HG03520 (cell line): ENCODE results near the gene MYO1H.
"Not testable (repeated sequence)": the region's sequence is repeated elsewhere in the genome, so short reads cannot be mapped to it uniquely, and the experiment has no call there.

Experiments used
- ATAC-seq: cut with Tn5 transposase; IDR thresholded peaks from one replicate; pipeline ENCODE4 v1.9.1; 2021; ENCODE audit warnings: mild to moderate bottlenecking, moderate library complexity; ENCODE audit not compliant: unreplicated experiment

Gene MYO1H, protein sequence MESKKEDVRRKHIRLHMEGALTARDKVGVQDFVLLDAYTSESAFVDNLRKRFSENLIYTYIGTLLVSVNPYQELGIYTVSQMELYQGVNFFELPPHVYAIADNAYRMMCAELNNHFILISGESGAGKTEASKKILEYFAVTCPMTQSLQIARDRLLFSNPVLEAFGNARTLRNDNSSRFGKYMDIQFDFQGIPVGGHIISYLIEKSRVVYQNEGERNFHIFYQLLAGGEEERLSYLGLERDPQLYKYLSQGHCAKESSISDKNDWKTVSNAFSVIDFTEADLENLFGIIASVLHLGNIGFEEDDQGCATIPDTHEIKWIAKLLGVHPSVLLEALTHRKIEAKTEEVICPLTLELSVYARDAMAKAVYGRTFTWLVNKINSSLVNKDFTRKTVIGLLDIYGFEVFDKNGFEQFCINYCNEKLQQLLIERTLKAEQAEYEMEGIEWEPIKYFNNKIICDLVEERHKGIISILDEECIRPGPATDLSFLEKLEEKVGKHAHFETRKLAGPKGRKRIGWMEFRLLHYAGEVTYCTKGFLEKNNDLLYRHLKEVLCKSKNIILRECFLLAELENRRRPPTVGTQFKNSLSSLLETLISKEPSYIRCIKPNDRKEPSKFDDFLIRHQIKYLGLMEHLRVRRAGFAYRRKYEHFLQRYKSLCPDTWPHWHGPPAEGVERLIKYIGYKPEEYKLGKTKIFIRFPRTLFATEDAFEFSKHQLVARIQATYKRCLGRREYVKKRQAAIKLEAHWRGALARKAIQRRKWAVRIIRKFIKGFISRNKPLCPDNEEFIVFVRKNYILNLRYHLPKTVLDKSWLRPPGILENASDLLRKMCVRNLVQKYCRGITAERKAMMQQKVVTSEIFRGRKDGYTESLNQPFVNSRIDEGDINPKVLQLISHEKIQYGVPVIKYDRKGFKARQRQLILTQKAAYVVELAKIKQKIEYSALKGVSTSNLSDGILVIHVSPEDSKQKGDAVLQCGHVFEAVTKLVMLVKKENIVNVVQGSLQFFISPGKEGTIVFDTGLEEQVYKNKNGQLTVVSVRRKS

DNA sequence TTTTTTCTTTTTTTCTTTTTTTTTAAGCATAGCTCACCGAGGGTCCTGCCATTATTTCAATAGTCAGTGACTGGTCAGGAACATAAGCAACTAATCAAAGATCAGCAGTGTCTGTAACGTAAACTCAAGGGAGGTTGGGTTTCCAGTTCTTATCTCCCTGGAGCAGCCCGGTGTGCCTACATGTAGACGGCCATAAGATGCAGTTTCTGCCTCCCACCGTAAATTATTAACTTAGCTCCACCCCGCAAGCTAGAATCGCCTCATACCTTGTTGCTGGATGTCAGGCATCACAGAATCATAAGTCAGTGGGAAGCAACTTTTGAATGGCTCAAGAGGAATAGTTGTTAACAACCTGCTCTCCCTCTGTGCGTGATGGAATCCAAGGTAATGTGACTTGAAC lies at the start of gene MYO1H:
TSS of gene MYO1H (plus strand) at position 312 of the 400 bp plus-strand sequence. CDS start at position 373, 61 bp downstream.
- ATAC-seq, result no peak

DNA sequence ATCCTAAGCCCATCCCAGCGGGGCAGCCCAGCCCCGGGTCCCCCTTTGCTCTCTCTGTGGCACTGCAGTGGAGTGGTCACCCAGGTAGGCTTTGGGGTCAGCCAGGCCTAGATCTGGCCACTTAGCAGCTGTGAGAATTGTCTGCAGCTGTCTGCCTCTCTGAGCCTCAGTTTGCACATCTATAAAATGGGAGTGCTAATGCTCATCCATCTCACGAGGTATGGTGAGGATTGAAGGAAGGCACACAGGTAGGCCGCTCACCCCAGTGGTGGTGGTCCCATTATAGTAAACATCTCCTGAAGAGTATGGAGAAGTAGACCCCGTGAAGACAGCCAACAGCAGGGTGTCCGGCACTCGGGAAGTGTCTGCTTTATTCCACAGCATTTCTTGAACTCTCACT lies 47.9 kb upstream of the MYO1H start:
- no peak for ATAC-seq

DNA sequence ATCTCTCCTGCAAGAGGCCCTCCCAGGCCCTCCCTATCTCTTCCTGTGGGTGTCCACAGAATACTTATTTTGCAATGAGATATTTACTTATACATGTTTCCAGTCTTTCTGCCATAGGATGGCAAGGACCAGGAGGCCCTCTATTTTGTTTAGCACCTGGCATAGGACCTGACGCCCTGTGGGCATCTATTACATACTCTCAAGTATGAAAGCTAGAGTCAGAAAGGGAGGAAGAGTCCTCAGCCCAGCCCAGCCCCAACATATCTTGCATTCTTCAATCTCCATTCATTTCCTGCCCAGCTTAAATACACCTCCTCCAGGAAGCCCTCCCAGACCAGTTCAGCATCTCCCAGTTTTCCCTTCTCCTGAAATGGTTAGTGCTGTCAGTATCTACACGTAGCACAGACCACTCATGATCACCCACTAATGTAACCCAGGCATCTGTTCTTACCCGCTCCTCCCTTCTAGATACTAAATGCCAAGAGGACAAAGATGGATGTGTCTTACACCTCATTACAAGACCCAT lies 46.0 kb upstream of the MYO1H start:
- no peak for ATAC-seq

DNA sequence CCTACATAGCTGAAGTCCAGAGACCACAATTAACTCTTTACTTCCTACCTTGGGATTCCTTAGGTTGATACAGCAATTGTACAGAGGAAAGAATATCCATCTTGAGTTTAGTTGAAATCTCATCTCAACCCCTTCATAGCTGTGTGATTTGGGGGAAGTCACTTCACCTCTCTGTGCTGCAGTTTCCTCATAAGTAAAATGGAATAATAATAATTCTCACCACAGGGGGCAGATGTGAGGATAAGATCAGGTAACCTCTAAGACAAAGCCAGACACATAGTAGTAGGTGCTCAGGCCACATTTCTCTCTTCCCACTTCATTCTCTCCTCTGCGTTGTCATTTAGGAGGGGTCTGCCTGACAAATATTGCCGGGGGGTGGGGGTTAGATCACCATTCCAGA lies 45.3 kb upstream of the MYO1H start:
- ATAC-seq, result no peak

DNA sequence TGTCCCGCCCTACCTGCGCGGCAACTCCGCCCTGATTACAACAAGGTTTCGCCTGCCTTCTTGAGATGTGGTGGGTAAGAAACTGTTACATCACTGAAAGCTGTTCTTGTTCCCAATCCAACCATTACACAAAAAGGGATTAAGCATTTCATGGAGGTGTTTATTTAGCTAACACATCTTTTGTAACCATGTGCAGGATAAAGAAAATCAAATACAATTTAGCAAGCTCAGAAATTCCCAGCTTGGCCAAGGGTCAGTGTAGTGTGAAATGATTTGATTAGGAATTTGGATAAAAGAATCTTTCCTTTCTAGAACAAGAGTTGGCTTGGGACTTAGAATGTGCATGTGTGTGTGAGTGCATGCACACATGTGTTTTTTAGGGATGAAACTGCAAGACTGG lies 44.9 kb upstream of the MYO1H start:
- no peak for ATAC-seq

DNA sequence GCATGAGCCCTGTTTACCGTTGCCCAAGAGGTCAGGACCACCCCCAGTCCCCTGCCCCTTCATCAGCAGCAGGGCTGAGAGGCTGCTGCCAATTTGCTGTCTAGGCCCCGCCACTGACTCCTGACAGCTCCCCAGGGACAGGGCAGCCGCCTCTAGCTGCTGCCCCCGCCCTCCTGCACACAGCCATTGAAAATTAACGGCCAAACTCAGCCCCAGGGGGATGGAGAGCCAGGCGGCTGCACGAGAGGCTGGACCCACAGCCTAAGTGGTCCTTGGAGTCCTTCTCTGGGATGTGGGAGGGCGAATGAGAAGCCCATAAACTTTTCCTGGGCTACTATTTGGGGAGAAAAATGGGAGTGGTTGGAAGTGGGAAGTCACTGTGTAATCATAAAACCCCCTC lies 43.2 kb upstream of the MYO1H start:
- no peak for ATAC-seq

DNA sequence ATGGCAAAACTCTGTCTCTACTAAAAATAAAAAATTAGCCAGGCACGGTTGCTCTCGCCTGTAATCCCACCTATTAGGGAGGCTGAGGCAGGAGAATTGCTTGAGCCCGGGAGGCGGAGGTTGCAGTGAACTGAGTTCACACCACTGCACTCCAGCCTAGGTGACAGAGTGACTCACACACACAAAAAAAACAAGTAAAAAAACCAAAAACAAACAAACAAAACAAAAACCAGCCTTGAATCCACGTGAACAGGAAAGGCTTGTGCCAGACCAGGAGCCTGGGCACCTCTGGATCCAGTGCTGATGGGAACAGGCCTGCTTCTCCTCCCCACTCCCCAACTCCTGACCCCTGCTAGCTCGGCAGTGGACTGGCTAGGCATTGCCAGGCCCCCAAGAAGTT lies 42.2 kb upstream of the MYO1H start:
- no peak for ATAC-seq

DNA sequence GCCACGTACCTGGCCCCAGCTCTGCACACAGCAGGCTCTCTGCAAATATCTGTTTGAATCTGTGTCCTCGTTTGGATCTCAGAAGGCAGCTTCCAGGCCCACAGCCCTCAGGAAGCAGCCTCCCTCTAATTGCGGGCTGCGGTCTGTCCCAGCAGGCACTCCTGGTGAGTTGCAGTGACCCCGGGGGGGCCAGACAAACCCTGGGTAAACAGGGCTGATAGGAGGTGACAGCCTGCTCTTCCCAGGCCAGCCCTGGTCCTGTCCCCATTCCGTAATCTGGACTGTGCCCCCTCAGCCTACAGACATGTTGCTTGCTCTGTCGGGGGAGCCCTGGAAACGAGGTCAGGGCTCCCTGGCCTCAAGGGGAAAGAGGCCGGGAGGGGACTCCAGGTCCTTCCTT lies 40.6 kb upstream of the MYO1H start:
- no peak for ATAC-seq

DNA sequence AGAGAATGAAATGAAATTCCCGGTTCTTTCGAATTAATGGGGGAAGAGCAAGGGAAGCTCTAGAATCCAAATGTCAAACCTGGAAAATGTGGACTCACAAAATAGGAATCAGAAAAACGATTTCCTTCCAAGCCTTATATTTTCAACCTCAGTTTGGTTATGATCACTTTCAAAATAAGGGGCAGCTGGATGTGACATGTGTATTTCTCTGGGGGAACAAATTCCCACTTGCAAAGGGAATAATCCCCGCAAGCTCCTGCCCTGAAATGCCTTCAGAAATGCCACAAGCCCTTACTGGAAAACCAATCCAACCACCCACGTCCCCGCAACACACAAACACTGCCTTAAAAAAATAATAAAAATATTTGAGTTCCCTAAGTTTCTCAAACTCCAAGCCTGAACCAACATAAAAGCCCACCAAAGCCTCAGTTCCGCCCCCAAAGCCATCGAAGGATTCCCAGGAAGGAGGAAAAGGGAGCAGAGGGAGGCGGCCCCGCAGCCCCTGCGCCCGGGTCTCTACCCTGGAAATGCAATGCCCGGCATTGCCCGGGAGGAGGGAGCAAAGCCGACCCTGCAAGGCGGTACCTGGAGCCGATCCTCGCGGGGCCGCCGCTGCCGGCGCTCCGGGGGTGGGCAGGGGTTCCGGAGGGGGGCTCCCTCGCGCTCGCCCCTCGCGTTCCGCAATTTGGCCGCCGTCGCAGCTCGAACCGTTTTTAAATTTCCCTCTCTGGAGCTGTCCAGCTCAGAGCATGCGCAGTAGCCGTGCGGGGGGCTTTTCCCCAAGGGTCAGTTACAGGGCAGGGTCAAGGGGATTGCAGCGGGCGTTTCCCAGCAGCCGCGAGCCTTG lies 38.9 kb upstream of the MYO1H start, which contains the start of gene FOXN4:
TSS of gene FOXN4 (minus strand) at position 751 of the 847 bp plus-strand sequence. CDS start 963 bp downstream, outside the sequence.
- no peak for ATAC-seq

DNA sequence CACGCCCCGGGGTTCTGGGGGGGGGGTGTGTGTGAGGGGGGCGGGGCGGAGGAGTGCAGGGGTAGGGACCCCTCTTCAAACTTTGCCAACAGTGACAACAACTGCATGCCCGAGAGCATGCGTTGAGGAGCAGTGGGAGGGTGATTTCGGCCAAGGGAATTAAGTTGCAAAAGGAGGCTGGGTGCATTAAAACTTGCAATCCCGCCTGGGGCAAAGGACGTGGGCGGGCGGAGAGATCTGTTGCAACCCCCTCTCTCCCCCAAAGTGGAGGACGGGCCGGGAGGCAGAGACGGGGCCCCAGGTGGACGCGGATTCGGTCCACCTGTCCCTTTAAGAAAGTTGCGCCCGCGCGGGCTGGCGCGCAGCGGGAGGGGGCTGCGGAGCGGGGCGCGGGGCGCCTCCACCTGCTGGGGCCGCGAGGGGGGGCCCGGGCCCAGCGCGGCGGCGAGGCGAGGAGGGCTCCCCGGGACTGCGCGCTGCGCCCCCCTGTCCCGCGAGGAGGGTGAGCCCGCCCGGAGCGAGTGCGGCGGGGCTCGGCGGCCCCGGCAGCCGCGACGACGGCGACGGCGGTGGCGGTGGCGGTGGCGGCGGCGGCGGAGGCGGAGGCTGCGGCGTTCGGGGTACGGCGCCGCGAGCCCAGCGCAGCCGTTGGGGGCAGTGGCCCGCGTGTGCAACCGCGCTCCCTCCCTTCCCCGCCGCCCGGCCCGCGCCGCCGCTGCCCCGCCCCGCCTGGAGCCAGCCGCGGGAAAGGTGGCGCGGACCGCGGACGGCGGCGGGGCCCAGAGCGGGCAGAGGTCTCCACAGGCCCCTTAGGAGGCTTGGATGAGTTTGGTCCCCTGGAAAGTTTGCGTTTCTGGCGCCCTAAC lies 38.1 kb upstream of the MYO1H start:
- ATAC-seq, result no peak

DNA sequence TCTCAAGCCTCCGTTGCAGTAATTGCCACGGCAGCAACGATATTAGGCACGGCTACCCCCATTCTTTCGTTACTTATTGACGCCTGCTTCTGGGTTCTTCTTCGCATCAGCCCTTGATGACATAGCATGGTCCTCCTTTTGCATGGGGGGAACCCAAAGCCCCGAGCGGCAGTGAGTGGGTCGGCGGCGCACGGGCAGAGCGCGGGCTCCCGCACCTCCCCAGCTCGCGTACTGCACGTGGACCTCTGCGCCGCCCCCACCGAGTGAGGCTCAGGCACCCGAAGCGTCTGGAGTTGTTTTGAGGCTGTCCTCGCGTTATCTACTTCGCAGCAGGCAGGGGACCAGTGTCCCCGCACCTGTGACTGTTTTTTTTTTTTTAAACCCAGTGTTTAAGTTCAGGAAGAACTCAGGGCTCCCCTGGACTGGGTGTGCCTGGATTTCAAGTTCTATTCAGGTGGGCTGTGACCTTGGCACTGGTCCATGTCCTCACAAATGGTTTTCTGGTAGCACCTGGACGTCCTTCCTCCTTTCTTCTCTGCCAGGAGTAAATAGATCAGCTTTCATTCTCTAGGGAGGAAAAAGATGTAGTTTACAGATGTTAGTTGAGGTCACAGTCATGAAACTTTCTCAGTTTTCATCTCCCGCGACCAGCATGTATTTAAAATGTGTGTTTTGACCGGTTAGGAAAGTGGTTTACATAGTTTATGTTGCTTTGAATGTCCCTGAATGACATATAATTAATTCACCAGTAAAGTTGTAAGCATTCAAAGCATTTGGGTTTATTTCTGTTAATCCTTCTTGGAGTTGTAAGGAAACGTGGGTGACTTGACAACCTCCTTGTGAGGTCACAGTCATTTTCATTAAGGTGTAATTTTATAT lies 37.2 kb upstream of the MYO1H start:
- ATAC-seq, result no peak

DNA sequence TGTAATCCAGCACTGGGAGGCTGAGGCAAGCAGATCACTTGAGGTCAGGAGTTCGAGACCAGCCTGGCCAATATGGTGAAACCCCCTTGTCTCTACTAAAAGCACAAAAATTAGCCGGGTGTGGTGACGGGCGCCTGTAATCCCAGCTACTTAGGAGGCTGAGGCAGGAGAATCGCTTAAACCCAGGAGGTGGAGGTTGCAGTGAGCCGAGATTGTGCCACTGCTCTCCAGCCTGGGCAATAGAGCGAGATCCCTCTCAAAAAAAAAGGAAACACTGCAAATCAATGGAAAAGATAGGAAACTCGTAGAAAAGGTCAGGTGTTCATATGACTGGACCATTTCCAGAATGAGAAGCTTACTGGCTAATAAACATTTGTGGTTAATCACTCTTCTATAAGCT lies 26.4 kb upstream of the MYO1H start:
- ATAC-seq, result not testable (repeated sequence)

DNA sequence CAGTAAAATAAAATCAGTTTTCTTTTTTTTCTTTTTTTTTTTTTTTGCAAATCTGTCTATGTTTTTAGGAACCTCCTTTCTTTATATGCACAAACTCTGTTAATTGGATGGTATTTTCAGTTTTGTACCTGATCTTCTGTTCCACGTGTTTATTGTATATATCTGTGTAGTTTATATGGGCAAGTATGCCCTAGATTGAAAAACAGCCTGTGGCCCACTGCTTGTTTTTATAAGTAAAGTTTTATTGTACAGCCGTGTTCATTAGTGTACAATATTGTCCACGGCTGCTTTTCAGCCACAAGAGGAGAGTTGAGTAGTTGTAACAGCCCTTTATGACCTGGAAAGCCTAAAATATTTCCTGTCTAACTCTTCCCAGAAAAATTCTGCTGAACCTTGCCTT lies 18.7 kb upstream of the MYO1H start:
- ATAC-seq, result no peak

DNA sequence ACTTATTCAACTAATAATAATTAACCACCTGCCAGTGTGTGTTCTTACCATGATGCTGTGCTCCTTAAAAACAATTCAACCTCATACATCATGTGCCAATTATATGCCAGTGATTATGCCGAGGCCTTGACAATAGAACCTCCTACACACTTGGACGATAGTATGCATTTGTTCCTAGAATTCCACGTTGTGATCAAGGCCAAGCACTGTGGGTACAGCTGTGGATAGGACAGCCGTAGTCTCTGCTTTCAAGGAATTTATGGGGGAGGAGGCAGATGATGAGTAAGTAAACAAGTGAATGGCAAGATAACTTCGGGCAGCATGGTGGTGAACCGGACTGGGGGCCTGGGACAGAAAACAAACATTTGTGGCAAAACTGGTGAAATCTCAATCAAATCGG lies 18.0 kb upstream of the MYO1H start:
- no peak for ATAC-seq

DNA sequence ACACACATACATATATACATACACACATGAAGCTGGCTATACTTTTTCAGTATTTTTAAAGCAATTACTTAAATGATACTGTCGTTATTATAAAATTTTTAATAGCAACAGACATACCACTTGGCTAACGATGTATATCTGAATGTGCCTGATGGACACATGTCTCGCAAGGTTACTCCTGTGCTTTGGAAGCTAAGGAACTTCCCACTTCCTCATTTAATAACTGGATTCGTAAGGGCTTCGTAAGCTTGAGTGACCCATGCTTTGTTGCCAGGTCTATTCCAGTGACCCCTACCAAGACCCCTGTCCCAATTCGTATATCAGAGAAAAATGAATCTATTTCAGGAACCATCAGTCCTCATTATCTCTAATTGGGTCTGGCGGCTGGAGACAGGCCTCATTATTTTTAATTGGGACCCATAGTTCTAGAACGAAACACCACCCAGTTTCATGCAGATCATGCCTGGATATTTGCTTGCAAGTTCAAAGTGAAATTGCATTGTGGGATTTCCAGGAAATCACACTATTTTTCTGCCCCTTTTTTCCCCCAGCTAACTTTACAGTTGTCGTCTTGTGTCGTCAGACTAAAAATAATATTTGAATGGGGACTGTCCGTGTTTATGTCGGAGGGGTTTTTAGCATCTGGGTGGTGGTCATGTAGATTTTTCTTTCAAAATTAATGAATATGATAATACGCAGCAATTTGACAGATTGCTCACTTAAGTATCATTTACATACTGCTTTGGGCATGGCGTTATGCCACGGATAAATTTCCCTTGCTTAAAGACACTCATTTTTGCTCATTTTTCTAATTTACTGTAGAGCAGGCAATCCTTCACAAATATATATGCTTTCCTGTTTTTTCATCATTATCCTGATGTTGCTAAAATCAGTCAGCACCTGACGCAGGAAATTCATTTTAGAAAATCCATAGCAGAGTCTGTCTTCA lies 17.1 kb upstream of the MYO1H start:
- no peak for ATAC-seq

DNA sequence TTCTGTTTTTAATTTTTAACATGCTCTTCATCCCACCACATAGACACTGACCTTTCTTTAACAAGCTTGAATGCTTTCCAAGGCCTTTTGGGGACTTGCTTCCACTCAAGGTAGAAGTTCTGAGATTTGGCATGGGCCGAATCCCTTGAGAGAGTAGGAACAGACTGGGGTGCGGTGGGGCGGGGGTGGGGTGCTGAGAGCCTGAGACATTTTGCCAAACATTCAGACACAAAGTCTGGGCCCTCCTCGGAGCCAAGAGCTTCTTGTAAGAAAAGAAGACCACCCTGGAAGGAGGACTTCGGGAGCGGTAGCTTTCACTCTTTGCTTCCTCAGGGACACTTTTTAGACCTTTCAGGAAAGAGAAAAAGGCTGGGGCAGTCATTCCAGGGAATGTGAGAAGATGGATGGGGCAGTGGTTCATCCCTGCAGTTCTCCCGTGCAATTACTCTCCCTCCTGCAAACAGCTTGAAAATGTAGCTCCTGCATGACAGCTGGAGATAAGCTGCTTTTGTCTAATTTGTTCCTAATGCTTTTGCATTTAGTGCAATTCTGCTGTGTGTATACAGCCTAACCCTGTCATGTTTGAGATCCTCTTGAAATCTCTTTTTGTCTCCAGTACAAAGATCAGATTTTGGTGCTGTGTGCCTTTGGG lies 16.3 kb upstream of the MYO1H start:
- no peak for ATAC-seq

DNA sequence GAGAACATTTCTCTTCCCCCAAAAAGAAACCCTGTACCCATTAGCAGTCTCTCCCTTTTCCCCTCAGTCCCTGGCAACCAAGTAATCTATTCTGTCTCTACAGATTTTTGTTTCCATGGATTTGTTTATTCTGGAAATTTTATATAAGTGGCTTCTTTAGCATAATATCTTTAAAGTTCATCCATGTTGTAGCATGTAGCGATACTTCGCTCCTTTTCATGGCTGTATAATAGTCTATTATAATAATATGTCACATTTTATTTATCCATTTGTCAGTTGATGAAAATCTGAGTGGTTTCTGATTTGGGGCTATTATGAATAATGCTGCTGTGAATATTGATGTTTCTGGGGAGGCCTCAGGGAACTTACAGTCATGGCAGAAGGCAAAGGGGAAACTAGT lies 12.8 kb upstream of the MYO1H start:
- ATAC-seq, result no peak
